Hematopoietic multipotent progenitor cell (in vitro differentiated cells): ENCODE measurements around the gene ITGA6. TPM values are rescaled to one million over a fixed set of nuclear protein-coding genes. Genes with fewer than 3 reads are reported as not detected.
A peak's percentile ranks its signal among the peaks of the same experiment; 100 is the strongest.

Experiments
- DNase-seq, 3 donors: peaks; one replicate each; pipeline ENCODE4 v3.0.0-alpha.2; 2011 to 2015; ENCODE audit warnings: low read depth in 2 of 3, low spot score in 2 of 3
- total RNA-seq: library from RNA; depleted of rRNA; stranded (reverse); fragments of >200 nt; gene quantifications from one replicate; pipeline ENCODE4 v1.2.3, GENCODE V29; 2012

ITGA6 gene
- total RNA-seq, 1 donor = 25.3 TPM

DNA sequence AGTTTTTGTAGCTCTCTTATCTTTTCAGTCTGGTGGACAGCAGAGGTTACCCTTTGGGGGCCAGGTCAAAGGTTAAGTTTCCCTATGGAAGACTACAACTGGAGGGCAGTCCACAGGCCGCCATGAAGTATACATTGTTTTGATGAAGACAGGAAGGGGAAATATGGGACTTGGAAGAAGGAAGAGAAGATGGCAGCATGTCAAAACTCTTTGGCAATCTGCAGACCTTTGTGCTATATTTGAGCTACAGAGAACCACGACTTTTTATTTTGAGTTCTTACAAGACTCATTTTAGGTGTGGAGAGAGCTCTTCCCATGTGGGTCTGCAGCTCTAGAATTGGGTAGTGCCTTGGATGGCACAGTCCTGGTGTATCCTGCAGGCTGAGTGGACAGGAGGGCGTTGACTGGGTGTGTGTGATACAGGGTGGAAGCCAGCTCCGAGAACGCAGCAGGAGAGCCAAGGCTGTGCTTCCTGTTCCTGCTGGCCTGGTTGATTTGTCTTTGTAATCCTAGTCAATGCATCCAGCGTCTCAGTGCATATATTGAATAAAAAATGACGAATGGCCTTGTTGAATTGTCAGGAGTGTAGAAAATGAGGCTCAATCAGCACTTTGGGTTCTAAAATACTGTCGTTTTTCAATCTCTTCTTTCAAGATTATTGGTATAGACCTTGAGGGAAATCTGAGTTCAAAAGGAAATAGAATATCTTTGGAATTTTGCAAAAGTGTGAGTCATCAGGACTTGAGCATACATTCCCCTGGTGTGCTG is 11.5 kb downstream of the ITGA6 start:
- DNase-seq = no peak

DNA sequence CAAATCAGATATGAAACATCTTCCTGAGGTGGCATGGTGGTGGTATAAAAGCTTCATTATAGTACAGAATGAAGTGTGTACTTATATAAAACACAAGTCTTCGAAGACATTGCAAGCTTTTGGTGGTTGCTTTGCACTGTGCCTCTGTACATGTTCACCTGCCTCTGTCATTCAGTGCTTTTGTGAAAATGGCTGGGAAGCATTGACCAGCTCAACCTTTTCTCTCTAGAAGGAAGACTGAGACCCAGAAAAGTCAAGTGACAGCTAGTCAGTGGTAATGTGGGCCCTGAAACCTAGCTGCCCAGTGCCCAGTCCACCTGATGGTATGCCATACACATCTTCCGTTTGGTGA is 12.1 kb downstream of the ITGA6 start:
- no peak for DNase-seq

DNA sequence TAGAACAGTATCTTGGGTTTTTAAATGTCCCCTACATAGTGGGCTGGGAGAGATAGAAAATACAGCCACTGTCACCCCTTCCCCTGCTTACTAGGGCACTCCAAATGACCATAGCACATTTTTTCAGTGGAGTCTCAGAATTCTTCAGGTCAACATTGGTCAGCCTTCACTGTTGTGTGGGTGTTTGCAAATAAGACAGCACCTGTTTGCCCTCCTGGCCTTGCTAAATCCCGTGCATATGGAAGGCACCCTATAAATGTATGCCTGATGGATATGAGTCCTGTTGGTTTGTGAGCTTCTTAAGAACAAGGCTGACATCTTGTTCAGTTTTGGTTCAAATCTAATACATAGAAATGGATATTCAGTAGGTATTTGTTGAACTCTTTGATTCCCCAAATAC is 12.5 kb downstream of the ITGA6 start:
- DNase-seq = no peak

DNA sequence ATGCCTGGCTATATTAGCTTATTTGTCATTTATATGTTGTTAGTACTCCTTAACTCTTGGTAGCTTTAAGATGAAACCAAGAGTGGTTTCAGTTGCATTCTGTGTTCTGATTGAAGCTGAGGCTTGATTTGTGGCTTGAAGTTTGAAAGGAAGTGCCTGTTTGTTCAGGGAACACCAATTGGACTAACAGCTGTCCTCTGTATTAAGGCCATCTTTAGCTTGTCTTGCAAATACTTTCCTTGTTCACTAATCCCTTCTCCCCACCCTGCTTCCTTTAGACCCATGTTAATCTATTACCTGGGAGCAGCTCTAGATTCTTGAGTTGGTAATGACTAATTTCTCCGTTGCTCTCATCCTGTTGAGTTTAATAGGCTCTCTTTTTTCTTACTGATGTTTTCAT is 13.4 kb downstream of the ITGA6 start:
- no peak for DNase-seq

DNA sequence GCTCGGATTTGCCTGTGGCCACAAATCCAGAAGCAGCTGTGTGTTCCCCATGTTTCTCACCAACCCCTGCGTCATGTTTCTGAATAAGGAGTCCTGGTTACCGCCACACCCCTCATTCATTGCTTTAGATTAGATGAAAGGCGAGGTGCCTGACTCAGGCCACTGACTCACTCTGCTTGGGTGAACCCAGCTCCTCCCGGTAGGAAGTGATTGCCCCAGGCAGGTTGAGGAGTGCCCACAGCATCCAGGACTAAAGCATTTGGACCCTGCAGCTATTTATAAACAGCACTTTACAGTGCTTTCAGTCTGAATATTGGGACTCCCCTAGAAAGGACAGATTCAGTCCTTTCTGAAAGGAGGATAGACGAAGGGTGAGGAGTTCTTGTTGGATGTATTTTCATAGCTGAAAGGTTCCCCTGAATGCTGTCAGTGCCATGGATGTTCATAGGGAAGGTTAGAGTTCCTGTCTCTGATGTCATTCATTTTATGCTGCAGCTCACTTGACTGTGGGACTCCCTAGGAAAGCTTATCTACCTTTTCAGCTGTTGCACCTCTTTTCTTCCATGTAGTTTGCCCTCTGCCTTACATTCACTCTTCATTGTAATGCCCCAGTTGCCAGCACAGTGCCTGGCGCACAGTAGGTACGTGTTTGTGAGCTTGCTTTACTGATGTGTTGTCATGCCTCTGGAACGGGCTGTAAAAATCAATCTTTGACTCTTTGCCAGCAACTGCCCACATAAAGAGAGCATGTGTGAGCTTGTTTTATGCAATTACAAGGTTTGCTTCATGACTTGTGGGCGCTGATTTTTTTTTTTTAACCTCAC is 14.9 kb downstream of the ITGA6 start:
- no peak for DNase-seq

DNA sequence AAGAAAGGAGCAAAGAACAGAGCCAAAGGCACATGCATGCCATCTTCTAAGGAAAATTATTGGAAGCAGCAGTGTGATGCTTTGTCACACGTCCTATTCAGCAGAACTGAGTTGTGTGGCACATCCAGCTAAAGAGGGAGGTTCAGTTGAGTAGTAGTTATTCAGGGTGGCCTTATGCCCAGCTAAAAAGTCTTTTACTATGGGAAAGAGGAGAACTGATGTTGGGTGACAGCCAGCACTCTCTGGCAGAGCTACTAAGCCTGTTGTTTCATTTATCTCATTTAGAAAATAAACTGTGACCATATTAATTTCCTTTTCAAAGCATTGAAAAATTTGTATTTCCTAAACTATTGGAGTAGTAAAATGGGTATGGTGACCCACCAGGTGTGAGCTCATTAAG is 18.5 kb downstream of the ITGA6 start:
- no peak for DNase-seq

DNA sequence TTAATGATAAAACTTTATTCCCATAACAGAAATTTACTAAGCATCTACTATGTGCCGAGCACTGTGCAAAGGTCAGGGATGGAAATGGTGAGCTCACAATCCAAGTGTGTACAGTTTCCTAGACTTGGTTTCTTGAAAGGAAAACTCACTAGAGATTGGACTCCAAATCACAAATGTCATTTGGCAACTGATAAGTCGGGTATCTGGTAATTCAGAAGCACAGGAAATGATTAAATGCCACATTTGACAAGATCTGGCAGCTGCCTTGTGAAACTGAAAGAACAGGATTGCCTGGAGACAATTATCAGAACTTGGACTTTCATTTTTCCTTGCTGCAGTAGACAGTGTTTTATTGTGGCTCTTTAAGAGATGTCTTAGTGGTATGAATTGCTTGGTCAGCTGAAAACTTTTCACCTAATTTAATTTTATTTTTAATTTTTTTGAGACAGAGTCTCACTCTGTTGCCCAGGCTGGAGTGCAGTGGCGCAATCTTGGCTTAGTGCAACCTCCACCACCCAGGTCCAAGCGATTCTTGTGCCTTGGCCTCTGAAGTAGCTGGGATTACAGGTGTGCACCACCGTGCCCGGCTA is 19.2 kb downstream of the ITGA6 start:
- peak in 1 of 3 donors; percentile 38 for DNase-seq

DNA sequence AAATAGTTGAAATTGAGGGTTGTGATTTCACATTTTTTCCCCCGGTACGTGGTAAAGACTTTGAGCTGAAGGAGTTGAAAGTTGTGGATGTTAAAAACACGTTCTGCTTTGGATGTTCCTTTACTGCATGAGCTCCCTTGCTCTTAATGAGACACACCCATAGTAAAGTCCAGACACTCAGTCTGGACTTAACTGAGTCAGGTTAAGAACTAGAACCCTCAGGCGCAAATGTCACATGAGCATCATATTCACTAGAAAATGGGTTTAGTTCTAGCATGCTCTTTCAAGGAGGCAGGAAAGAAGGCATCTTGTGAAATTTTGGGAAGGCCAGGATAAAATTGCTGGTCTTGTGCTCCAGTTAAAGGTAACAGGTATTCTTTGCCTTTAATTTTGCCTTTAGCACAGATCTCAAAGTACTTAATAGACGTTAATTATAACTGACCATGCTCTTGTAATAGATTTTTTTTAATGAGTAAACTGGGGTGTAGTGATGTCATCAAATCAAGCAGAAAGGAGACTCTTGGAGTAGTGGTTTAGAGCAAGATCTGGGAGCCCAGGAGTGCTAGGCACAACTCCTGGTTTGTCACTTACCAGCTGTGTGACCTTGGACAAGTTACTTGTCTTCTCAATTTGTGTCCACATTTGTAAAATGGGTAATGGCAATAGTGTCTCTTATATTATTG is 20.6 kb downstream of the ITGA6 start:
- DNase-seq = no peak

DNA sequence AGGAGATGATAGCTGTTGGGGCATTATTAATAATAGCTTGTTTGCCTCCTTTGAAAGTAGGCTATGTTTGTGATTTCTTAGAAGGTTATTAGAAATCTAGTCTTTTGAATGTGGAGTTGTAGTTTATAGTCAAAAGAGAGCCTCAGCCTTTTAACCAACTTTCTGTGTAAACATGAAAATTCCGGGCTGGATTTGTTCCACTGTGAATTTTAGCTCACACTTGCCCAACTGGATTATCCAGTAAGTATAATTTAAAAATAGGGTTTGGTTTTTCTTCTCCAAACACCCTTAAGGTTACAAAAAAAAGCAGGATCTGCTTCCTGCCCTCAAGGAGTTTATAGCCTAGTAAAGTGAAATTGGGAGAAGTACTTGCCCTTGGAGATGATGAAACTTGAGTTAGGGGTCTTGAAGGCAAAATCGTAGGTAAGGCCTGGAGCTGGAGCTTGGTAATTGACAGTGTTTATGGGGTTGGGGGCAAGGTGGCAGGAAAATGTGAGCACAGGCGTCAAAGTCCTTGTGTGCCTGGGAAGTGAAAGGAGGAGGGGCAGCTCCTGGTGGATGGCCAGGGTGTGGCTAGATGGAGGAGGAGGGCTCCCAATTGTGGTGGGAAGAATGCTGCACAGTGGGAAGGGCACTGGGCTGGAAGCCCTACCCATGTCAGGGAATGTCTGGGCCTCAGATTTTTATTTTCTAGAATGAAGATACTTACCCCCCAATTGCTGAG is 21.3 kb downstream of the ITGA6 start:
- DNase-seq = no peak

DNA sequence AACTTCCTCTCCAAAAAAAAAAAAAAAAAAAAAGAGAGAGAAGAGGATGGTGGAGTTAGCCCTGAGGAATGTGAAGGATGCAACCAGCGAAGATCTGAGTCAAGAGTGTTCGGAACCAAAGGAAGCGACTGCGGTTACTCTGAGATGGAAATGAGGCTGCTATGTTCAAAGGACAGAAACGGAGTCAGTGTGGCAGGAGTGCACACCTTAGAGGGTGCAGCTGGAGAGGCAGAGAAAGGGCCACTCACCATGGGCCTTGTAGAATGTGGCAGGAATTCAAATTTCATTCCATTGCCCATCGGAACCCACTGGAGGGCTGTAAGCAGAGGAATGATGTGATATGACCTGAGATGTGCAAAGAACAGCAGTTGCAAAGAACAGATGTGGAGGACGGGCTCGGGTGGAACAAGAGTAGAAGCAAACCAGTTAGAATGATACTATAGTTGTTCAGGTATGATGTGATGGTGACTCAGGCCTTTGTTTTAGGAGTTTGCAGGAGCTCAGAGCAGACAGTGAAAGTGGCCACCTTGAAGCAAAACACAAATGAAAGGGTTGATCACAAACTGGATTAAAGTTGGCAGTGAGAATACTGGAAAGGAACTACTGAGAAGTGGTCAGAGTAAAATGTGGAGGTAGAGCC is 22.6 kb downstream of the ITGA6 start:
- no peak for DNase-seq

DNA sequence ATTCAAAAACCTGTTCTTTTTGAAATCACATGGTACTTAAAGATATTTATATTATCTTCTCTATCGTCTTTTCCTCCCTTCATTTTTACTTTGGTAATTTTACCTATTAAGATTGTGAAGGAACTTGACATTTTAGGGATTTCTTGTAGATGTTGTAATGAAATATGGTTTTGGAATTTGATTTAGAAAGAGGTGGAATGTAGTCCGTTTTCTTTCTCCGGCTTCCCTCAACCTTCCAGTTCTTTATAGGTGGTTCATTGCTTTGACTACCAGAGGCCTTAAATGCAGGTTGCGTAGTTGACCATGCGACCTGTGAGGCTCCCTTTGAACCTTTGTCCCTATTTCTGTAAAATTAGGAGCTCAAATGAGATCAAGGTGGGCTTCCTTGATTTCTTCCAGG is 24.5 kb downstream of the ITGA6 start:
- DNase-seq = no peak

DNA sequence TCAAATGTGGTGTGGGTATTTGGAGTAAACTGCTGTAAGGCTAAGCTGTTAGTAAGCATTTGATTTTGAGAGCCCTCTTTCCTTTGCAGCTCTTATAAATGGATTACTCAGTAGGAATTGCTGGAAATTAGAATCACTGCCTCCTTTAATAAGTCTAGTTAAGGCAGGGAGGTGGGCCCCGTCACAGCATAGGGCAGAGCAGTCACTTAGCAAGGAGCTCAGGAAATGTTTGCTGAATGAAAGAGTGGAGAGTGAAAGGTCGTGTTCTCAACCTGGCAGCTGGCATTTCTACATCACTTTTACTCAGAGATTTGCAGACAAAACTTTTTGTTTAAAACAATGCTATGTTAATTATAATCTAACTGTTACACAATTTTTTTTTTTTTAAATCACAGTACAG is 25.5 kb downstream of the ITGA6 start:
- no peak for DNase-seq

DNA sequence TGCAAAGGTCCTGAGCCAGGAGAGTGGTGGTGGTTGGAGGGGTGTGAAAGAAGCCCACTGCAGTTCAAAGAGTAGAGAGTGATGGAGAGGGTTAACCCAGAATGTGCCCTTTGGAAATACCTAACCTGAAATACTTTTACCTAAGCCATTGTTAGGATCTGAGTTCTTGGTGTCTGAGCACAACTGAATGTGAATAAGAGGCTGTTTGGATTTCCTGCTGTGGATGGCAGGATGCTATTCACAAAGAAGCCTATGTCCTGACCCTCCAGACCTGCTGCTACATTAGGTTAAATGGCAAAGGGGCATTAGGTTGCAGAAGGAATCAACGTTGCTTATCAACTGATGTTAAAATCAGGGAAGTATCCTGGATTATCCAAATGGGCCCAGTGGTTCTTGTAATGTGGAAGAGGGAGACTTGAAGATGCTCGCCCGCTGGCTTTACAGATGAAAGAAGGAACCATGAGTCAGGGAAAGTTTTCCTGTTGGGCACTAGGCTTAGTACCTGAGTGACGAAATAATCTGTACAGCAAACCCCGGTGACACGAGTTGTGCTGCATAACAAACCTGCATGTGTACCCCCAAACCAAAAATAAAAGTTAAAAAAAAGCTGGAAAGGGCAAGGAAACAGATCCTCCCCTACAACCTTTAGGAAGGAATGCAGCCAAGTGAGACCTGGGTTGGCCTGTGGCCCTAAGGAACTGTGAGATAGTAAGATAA is 27.2 kb downstream of the ITGA6 start:
- no peak for DNase-seq

DNA sequence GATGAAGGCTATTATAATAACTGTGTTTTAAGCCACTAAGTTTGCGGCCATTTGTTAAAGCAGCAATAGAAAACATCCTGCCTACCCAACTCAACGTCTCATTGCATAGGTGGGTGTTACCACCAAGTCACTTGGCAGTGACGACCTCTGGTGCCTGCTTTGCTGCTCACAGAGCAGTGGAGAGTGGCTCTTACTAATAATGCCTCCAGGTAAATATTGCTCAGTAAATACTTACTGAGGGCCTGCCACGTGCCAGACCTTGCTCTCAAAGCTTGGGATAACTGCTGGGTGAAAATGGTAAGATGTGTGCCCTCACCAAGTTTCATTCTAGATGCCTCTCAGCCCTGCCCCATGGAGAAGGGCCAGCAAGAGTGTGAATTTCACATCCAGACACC is 27.7 kb downstream of the ITGA6 start:
- peak in 1 of 3 donors; percentile 24 for DNase-seq

DNA sequence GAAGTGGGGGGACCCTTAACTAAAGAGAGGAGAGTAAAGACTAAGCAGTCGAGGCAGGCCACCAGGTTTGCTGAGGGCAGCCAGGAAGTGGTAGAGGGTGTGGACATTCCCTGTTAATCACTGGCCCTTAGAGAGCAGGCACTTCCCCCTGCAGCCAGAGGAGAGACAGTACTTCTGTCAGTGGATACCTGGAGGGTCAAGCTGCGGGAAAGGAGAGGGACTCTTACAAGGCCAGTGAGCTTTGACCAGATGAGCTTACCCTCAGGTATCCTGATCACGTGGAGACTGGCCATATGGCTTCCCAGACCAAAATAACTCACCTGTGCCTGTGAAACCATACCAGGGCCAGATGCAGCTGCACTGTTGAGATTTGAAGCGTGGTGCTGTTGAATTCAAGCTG is 28.6 kb downstream of the ITGA6 start:
- no peak for DNase-seq

DNA sequence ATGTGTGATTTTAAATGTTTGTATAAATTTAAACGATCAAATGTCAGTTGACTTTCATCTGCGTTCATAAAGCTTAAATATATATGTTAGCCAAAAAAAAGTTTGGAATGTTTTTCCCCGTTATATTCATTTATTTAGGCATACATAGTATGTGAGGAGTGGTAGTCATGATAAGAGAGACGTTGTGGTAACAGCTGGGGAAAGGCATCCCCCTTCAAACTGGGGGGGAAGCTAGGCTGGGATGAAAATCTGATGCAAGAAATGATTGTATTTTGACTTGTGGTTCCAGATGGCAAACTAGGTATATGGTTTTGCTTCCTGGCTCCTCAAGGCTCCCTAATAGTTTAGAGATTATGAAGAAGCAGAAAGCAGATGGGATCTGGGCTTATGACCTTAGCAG is 30.1 kb downstream of the ITGA6 start:
- peak in 1 of 3 donors; percentile 31 for DNase-seq

DNA sequence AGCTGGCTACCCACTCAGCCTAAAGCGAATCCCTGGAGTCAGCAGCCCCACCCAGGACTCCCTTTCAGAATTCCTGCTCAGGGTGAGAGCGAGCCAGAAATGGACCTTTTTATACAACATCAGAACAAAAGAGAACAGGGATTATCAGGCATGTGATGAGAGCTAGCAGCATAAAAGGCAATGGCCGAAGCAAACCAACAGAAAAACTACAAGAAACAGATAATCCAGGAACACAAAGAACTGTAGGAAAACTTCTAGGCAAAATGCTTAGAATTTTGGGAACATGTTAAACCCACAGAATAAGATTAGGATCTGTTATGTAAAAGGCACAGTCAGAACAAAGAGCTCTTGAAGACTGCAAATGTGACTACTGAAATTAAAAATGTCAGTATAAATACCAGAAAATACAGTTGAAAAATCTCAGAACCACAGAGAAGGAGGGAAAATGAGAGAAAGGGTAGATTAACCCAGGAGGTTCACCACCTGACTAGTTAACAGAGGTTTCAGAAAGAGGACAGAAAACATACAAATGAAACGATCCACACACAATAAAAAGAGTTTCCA is 31.3 kb downstream of the ITGA6 start:
- DNase-seq = no peak

DNA sequence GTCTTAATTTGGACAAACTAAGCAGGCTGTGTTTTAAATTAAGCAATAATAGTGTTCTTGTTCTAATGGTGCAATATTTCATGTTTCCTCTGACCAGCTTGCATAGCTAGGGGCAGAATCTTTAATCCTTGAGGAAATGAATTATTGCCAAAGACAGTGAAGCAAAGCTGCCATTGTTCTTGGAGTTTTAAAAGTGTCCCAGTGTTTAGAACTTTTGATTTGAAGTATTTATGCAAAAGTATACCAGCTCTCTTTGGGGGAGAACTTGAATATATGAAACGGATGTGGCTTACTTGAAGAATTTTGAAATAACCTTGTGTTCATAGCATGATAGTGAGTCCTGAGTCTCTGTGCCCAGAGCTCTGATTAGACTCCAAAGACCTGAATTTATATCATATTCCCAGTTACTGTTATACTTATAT is 33.4 kb downstream of the ITGA6 start:
- DNase-seq = peak in 1 of 3 donors; percentile 55
